ENCODE results near the gene AKT3.
A peak's percentile ranks its signal among the peaks of the same experiment; 100 is the strongest.

AKT3 gene

DNA sequence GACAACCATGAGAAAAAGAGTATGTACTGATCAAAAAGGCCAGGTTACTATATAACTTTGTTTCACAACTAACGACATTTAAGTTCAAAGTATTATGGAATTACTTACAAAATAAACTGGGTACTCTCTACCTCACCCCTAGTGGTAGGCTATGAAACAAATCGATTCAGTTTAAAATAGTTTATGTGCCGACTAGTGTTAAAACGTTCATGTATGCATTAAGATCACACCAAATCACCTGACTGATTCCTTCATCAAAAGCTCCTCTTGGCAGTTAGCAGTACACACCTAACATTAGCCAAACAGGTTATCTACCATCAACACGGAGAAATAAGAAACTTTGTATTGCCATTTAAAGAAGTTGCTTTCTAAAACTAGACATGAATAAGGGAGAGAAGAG, 137.1 kb downstream of the AKT3 start:
- peak overlapping the region; percentile 62; the same call in 1 of the 2 replicates for H2AFZ ChIP-seq (ENCODE audit: low read length)
- no peaks in the 10 kb centered on the region for H3K36me3 ChIP-seq (ENCODE audit: insufficient read depth, low read length)
- TF ChIP-seq EZH2phosphoT487 (IDR thresholded peaks at IDR 0.05; ENCODE audit: borderline replicate concordance), result no peak
- TF ChIP-seq CTCF (conservative IDR thresholded peaks at IDR 0.05; ENCODE audit: low read length), result peak; percentile 41
- no peaks in the 10 kb centered on the region for H3K9me2 ChIP-seq (replicated peaks; ENCODE audit: low read depth, low read length)
- H3K27me3 ChIP-seq (ENCODE audit: insufficient read depth, low read length, poor library complexity, severe bottlenecking), result no peaks in the 10 kb centered on the region
- H3K4me3 ChIP-seq (ENCODE audit: low read length, poor library complexity, severe bottlenecking), result no peak overlapping the region
- no peaks in the 10 kb centered on the region for H3K79me2 ChIP-seq (ENCODE audit: insufficient read depth, low read length)
- no peak overlapping the region for H3K9ac ChIP-seq (ENCODE audit: low read depth, low read length, poor library complexity, severe bottlenecking)
- no peaks in the 10 kb centered on the region for H3K4me1 ChIP-seq (ENCODE audit: insufficient read depth, low read length, poor library complexity, severe bottlenecking)
- H3K9me3 ChIP-seq (ENCODE audit: insufficient read depth, low read depth, low read length), result no peaks in the 10 kb centered on the region
- H3F3A ChIP-seq (ENCODE audit: low read depth), result no peaks in the 10 kb centered on the region
- H4K20me1 ChIP-seq (ENCODE audit: insufficient read depth, low read length, poor library complexity, severe bottlenecking), result no peaks in the 10 kb centered on the region
- no peak overlapping the region for H3K4me2 ChIP-seq (ENCODE audit: low read depth, low read length, poor library complexity, severe bottlenecking)

- Histone ChIP-seq H3K79me2 (ENCODE audit: insufficient read depth, low read length) (no peaks in the 10 kb centered on the region), H4K20me1 (ENCODE audit: insufficient read depth, low read length, poor library complexity, severe bottlenecking) (no peaks in the 10 kb centered on the region), H3K4me3 (ENCODE audit: low read length, poor library complexity, severe bottlenecking) (no peak overlapping the region), H3K9ac (ENCODE audit: low read depth, low read length, poor library complexity, severe bottlenecking) (no peak overlapping the region), H3K4me2 (ENCODE audit: low read depth, low read length, poor library complexity, severe bottlenecking) (no peak overlapping the region), H3K9me3 (ENCODE audit: insufficient read depth, low read depth, low read length) (no peaks in the 10 kb centered on the region), H3F3A (ENCODE audit: low read depth) (no peaks in the 10 kb centered on the region), H3K4me1 (ENCODE audit: insufficient read depth, low read length, poor library complexity, severe bottlenecking) (no peaks in the 10 kb centered on the region), H3K27me3 (ENCODE audit: insufficient read depth, low read length, poor library complexity, severe bottlenecking) (no peaks in the 10 kb centered on the region), H2AFZ (ENCODE audit: low read length) (no peak overlapping the region), H3K9me2 (replicated peaks; ENCODE audit: low read depth, low read length) (no peaks in the 10 kb centered on the region), H3K36me3 (ENCODE audit: insufficient read depth, low read length) (no peaks in the 10 kb centered on the region)
- TF ChIP-seq EZH2phosphoT487 (IDR thresholded peaks at IDR 0.05; ENCODE audit: borderline replicate concordance) (no peak), CTCF (conservative IDR thresholded peaks at IDR 0.05; ENCODE audit: low read length) (no peak)
Measured at GRCh38 chr1:243712242-243712641, 137.8 kb downstream of the AKT3 start.

GRCh38 chr1:243710467-243710866, 139.6 kb downstream of the AKT3 start:
- H3K79me2 ChIP-seq (ENCODE audit: insufficient read depth, low read length), result no peaks in the 10 kb centered on the region
- H3K4me1 ChIP-seq (ENCODE audit: insufficient read depth, low read length, poor library complexity, severe bottlenecking), result no peaks in the 10 kb centered on the region
- no peaks in the 10 kb centered on the region for H3K9me2 ChIP-seq (replicated peaks; ENCODE audit: low read depth, low read length)
- H3K9ac ChIP-seq (ENCODE audit: low read depth, low read length, poor library complexity, severe bottlenecking), result no peak overlapping the region
- H2AFZ ChIP-seq (ENCODE audit: low read length), result no peak overlapping the region
- H3K27me3 ChIP-seq (ENCODE audit: insufficient read depth, low read length, poor library complexity, severe bottlenecking), result no peaks in the 10 kb centered on the region
- H3K4me3 ChIP-seq (ENCODE audit: low read length, poor library complexity, severe bottlenecking), result no peak overlapping the region
- H3K9me3 ChIP-seq (ENCODE audit: insufficient read depth, low read depth, low read length), result no peaks in the 10 kb centered on the region
- H3K36me3 ChIP-seq (ENCODE audit: insufficient read depth, low read length), result no peaks in the 10 kb centered on the region
- H3K4me2 ChIP-seq (ENCODE audit: low read depth, low read length, poor library complexity, severe bottlenecking), result no peak overlapping the region
- no peaks in the 10 kb centered on the region for H3F3A ChIP-seq (ENCODE audit: low read depth)
- no peaks in the 10 kb centered on the region for H4K20me1 ChIP-seq (ENCODE audit: insufficient read depth, low read length, poor library complexity, severe bottlenecking)
- TF ChIP-seq EZH2phosphoT487 (IDR thresholded peaks at IDR 0.05; ENCODE audit: borderline replicate concordance), result no peak
- no peak for TF ChIP-seq CTCF (conservative IDR thresholded peaks at IDR 0.05; ENCODE audit: low read length)
